ENCODE data around the gene KCNJ12.

- TF ChIP-seq, protein P1, sequence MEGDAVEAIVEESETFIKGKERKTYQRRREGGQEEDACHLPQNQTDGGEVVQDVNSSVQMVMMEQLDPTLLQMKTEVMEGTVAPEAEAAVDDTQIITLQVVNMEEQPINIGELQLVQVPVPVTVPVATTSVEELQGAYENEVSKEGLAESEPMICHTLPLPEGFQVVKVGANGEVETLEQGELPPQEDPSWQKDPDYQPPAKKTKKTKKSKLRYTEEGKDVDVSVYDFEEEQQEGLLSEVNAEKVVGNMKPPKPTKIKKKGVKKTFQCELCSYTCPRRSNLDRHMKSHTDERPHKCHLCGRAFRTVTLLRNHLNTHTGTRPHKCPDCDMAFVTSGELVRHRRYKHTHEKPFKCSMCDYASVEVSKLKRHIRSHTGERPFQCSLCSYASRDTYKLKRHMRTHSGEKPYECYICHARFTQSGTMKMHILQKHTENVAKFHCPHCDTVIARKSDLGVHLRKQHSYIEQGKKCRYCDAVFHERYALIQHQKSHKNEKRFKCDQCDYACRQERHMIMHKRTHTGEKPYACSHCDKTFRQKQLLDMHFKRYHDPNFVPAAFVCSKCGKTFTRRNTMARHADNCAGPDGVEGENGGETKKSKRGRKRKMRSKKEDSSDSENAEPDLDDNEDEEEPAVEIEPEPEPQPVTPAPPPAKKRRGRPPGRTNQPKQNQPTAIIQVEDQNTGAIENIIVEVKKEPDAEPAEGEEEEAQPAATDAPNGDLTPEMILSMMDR (IDR thresholded peaks at IDR 0.05) = no peak
- no peak for TF ChIP-seq POLR2A (IDR thresholded peaks at IDR 0.05)
Observed at GRCh38 chr17:21376759-21377690, 868 bp downstream of the KCNJ12 start.
